HG03439 (cell line): ENCODE data around the gene PHC2.

Source experiments
- ATAC-seq: cut with Tn5 transposase; IDR thresholded peaks from one replicate; pipeline ENCODE4 v1.9.1; 2021; ENCODE audit warnings: mild to moderate bottlenecking, moderate library complexity; ENCODE audit not compliant: unreplicated experiment

The PHC2 gene

DNA sequence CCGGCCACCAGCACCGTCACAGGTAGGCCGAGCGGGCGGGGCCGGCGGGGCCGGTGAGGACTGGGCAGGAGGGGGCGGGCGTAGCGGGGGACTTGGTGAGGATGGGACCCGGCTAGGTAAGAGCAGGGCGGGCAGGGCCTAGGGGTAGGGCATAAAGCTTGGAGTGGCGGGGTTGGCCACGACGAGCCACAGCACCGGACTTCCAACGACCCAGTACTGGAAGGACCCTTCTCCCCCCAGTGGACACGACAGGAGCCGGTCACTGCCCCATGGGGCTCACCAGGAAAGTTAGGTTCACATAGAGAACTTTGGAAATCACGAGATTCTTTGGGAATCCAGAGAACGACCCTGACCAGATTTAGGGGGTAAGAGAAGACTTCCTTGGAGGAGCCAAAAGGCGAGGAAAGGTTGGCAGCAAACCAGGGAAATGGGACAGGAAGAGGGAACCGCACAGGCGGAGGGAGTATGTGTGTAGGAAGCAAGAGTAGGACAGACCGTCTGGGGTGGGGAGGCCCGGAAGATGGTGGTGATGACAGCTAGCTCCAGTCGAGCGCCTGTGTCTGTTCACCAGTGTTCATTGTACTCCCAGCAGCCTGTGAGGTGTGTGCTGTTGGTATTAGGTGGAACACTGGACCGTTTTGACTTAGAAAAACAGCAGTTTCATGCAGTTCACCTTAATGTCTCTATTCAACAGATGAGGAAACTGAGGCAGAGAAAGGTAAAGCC is 154.2 kb downstream of the PHC2 start:
- no peak for ATAC-seq

DNA sequence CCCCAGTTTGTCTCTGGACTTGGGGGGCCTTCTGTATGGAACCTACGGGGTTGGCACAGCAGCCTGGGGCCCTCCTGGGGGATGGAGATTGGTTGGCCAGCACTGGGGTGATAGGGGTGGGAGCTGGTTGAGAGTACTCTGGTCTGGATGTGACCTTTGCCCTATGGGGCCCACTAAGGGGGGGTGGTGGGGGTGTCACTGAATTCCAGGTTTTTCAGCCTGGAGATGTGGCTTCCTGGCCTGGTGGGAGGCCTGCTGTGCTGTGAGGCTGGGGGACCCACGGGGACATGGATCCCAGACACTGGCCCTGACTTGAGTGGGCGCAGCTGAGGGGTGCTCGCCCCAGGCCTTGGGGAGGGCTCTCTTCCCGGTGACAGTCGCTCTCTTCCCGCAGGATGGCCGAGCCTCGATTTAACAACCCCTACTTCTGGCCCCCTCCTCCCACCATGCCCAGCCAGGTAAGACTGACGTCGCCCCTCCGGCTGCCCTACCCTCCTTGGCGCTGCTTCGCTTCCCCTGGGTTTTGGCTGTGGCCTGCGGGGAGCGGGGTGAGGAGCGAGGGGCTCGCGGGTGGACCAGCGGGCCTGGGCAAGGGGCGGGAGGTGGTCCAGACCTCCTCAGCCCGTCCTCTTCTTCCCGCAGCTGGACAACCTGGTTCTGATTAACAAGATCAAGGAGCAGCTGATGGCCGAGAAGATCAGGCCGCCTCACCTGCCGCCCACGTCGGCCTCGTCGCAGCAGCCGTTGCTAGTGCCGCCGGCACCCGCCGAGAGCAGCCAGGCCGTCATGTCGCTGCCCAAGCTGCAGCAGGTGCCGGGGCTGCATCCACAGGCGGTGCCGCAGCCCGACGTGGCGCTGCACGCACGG is 155.0 kb downstream of the PHC2 start:
- ATAC-seq = no peak

DNA sequence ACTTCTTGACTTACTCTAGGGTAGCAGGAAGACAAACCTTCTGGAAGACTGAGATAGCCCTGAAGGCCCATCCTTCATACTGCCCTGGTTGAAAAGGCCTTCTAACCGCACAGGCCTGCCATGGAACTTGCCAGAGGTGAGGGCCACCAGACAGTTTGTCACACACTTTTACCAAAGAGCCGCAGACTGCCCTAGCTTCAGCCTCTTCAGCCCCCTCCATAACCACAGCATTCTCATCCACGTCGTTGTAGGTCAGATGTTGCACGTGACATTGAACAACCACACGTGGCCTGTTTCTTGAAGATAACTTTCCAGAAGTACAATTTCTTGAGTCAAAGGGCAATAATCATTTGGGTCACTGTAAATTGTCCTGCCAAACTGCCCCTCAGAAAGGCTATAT is 155.7 kb downstream of the PHC2 start:
- ATAC-seq = no peak

DNA sequence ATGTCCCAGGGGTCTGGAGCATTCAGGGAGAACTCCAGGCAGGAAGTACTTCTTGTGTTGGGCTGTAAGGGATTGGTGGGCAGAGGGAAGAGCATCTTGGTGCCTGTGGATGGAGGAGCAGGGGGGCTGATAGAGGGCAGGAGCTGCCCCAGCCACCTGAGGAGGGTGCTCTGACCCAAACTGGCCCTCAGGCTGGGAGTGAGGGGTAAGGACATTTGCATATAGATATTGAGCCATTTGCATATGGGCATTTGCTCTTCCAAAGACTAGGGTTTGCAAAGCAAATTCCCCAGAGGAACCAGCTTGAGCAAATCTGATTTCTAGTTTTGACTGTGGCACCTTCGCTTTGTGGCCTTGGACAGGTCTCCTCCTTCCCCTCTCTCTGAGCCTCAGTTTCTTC is 156.4 kb downstream of the PHC2 start:
- ATAC-seq = no peak

- ATAC-seq = no peak
Measured at GRCh38 chr1:33273961-33274371, 156.9 kb downstream of the PHC2 start.
